ENCODE data around the gene PEX6.
"Not testable (repeated sequence)": the region's sequence is repeated elsewhere in the genome, so short reads cannot be mapped to it uniquely, and the experiment has no call there.

The PEX6 gene

DNA sequence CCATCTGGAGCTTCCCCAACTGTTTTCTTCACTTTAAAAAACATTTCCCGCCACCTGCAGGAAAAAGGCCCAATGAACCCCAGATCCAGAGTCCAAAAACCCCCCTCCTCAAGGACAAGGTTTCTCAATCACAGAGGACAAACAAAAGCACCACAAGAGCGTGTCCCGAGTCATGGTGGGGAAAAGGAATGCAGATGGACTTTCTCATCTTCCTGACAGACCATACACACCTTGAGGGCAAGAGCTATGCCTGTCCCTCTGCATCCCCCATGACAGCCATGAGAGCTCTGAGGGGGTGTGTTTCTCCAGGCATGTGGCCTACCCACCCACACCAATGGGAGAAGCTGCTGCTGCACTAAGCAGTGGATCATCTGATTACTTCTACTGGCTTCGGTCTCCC, 9.0 kb downstream of the PEX6 start:
- H3K4me3 ChIP-seq (ENCODE audit: low read length), result no peak overlapping the region
- no peak for DNase-seq (ENCODE audit: low read depth, low spot score)

DNA sequence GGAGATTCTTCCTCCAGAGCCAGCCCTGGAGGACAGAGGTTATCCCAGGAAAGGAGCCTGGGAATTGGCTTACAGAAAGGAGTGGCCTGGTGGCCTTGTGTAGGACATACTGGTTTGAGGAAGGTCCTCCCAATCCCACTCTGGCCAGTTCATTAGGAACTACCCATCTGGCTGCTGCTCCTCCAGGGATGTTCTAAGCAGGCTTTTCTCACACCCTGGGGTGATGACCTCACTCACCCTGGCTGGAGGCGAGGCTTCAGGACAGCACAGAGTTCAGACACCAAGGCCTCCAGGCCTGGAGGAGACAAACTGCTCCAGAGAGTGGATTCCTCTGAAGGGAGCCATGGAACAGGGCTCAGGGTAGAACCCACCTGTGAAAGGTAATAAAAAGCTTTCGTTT, 9.6 kb downstream of the PEX6 start:
- no peak for DNase-seq (ENCODE audit: low read depth, low spot score)

DNA sequence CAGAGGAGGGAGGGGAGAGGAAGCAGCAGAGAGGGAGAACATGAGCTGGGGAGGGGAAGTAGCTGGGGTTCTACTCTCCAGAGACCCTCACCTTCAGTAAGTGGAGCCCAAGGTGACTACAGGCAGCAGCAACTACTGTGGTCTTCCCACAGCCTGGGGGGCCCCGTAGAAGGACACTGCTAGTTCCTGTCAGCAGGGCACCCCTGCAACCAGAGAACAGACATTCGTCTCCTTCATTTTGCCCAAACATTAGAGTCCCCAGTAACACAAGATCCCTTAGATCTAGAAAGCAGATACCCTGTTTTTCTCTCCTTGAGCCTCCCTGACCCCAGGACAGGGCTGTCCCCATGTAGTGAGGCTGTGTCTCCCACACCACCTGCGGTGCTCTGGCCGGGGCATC, 10.2 kb downstream of the PEX6 start:
- H3K4me3 ChIP-seq (ENCODE audit: low read length), result no peak overlapping the region
- DNase-seq (ENCODE audit: low read depth, low spot score), result no peak

More for the DNA sequence above, 9.6 kb downstream of the PEX6 start:
- H3K4me3 ChIP-seq (ENCODE audit: low read length), result no peak overlapping the region

DNA sequence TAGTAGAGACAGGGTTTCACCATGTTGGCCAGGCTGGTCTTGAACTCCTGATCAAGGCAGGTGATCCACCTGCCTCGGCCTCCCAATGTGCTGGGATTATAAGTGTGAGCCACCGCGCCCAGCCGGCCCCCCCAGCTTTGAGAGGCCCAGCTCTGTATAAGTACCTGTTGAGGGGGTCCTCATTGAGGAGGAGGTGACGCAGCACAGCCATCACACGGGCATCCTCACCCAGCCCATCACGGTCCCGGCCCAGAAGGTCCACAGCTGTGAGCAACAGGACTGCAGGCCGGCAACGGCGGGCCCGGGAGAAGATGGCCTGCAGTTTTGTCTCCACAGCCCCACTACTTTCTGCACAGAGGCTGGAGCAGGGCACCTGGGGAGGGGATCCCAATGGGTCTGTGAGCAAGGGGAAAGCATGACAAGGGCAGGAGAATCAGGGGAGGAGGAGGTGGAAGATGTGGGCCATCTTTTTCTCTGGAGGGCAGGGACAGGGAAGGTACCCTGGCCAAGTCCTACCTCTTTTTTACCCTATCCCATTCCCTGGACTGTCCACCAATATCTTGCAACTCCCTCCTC, 10.8 kb downstream of the PEX6 start:
- no peak for DNase-seq (ENCODE audit: low read depth, low spot score)

DNA sequence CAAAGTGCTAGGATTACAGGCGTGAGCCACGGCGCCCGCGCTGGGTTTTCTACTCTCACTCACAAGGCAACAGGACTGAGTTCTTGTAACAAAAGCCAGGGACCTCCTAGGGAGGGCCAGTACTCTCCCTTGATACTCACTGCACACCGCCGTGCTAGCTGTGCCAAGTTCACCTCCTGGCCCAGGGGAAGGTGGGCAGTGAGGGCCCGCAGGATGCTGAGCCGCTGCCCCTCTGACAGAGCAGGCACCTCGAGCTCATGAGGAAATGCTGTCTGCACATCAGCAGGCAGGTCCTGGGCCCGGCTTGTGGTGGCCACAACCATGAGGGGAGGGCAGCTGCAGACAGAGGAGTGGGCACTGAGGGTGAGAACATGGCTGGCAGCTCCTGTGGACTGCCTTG, 11.8 kb downstream of the PEX6 start:
- H3K4me3 ChIP-seq (ENCODE audit: low read length), result no peak overlapping the region
- DNase-seq (ENCODE audit: low read depth, low spot score), result no peak

More for the DNA sequence above, 10.8 kb downstream of the PEX6 start:
- no peak overlapping the region for H3K4me3 ChIP-seq (ENCODE audit: low read length)

DNA sequence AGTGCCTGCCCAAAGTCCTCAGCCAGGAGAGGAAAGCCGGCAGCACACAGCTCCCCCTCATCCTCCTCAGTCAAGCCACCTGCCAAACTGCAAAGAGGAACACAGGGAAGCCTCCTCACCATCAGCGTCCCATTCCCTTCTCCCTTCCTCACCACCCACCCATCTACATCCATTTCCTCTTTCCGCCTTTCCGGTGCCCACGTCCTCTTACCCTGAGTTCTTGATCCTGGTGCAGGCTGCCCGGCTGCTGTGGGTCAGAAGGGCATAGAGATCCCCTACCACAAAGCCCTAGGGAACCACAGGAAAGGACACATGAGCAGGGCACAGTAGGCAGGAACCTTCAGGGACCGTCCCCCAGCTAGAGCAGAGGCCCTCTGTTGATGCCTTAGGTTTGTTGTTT, 12.4 kb downstream of the PEX6 start:
- no peak for DNase-seq (ENCODE audit: low read depth, low spot score)
- H3K4me3 ChIP-seq (ENCODE audit: low read length), result no peak overlapping the region

DNA sequence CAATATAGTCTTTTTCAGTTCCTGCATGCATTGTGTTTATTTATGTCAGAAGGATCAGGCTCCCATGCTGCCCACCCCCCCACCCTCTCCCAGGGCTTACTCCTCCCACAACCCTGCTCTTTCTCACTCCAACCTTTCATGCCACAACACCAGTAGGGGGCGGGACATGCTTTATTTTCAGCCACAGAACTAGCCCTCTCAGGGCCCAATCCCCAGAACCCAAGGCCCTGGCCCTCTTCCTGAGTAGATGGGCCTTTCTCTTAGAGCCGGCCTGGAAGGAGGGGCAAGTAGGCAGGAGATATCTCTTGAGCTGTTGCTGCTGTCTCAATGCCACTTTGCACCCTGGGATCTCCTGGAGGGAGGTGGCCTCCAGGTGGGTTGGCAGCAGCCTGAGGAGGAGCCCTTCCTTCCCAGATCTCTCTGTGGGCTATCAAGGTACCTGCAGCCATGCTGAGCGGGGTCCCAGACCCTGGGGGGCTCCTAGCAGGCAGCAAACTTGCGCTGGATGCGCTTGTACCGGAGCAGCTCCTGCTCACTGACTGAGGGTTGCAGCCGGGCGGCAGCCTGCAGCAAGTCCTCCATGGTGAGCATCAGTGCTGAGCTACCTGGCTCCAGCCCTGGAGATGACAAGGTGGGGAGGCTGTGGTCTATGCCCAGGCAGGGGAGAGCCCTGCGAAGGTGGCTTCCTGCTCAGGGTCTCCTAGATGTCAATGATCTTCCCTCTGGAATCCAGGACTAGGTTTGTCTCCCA, 15.0 kb downstream of the PEX6 start:
- H3K4me3 ChIP-seq (ENCODE audit: low read length), result no peak overlapping the region
- peak; percentile 48 for DNase-seq (ENCODE audit: low read depth, low spot score)

DNA sequence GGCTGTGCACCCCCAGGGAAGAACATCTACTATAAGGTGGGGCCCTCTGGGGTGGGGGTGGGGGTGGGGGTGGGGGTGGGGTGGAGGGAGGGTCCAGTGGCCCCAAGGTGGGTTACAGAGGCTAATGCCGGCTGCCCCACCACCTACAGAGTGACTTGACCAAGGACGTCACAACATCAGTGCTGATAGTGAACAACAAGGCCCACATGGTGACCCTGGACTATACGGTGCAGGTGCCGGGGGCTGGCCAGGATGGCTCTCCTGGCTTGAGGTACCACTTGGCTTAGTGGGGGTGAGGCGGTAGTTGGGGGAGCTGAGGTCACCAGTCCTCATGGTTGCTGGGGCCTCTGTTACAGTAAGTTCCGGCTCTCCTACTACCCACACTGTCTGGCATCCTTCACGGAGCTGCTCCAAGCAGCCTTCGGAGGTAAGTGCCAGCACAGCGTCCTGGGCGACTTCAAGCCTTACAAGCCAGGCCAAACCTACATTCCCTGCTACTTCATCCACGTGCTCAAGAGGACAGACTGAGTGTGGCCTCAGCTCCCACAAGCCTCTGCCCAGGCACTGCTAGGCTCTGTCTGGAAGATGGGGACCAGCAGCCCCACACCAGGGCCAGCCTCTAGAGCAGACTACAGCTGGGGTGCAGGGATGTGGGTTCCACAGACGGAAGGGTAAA, 15.7 kb downstream of the PEX6 start:
- no peak overlapping the region for H3K4me3 ChIP-seq (ENCODE audit: low read length)
- DNase-seq (ENCODE audit: low read depth, low spot score), result no peak

DNA sequence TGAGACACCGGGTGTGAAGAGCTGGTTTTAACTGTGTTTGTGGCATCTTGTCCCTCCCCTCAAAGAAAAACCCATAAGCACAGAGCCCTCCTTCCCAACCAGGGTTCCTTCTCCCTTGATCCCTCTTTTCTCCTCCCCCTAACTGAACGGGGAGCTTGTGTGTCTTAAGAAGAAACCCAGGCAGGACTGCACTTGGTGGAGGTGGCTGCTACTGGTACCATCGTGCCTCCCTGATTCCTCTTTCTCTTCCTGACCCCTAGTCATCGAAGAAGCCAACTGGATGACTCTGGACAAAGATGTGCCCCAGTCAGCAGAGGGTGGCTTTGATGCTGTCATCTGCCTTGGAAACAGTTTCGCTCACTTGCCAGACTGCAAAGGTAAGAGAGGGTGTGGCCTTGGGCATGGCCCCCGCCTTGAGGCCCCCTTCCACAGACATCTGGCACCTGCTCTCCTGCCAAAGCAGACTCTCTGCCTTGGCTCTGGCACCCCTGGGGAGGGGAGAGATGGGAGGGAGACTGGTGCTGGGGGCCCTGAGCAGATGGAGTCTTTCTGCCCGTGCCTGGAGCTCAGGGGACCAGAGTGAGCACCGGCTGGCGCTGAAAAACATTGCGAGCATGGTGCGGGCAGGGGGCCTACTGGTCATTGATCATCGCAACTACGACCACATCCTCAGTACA, 16.3 kb downstream of the PEX6 start:
- no peak overlapping the region for H3K4me3 ChIP-seq (ENCODE audit: low read length)
- DNase-seq (ENCODE audit: low read depth, low spot score), result no peak

DNA sequence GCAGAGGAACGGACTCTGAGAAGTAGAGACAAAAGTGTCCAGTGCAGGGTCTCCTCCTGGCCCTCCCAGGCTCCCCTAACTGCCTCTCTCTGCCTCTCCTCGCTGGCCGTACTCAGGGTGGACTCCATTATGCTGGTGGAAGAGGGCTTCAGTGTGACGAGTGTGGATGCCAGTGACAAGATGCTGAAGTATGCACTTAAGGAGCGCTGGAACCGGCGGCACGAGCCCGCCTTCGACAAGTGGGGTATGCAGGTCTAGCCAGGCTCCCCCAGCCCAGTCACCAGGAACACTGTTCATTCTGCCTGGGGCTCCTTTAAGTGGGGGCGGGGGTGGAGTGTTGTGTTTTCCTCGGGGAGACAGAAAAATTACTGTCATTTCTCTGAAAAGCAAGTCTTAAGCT, 16.9 kb downstream of the PEX6 start:
- no peak for DNase-seq (ENCODE audit: low read depth, low spot score)
- no peak overlapping the region for H3K4me3 ChIP-seq (ENCODE audit: low read length)

DNA sequence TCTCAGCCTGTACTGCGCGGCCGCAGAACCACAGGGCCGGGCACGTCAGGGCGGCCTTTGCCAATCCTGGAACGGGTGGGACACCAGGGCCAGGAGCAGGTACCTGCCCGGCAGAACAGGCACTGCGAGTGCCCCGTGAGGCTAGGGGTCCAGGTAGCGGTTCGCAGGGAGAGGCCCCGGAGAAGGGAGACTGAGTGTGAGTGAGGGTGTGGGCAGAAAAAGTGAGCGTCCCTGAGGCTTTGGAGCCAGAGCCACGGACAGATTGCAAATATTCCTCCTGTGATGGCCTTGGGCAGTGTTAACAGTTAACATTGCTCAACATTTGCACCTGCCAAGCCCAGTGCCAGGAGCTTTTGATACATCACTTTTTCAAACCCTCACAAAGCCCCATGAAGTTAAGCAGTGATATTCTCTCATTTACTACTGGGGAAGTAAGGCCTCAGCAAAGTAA, 17.9 kb downstream of the PEX6 start:
- H3K4me3 ChIP-seq (ENCODE audit: low read length), result no peak overlapping the region
- no peak for DNase-seq (ENCODE audit: low read depth, low spot score)

DNA sequence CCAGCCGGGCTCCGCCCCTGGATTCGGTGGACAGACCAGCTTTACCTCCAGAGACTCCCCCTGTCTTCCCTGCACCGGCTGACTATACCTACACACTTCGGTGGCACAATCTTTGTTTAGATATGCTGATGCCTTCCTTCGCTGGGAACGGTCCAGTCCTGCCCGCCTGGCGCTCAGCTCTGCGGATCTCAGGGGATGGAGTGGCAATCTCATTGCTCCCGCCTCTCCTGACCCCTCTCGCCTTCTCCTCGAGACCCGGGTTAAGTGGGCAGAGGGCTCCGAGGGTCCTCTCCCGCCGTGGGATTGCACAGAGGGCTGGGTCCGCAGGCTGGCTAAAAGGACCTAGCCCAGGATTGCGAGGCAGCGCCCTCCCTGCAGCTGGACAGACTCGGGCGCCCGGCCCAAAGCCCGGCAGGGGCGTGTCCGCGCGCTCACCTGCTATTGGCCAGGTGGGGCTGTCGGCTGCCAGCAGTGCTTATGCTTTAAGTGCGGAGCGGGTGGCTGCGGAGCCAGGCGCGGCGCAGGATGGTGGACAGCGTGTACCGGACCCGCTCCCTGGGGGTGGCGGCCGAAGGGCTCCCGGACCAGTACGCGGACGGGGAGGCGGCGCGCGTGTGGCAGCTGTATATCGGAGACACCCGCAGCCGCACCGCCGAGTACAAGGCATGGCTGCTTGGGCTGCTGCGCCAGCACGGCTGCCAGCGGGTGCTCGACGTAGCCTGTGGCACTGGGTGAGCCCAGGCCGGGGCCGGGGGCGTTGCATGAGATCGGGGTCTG, 18.6 kb downstream of the PEX6 start, which contains the start of gene GNMT:
Gene GNMT, plus strand, starts transcription at position 512 of the 777 bp plus-strand sequence. Its CDS starts 14 bp downstream, at position 526.
- H3K4me3 ChIP-seq (ENCODE audit: low read length), result no peak within 1 kb of the TSS
- DNase-seq (ENCODE audit: low read depth, low spot score), result no peak

DNA sequence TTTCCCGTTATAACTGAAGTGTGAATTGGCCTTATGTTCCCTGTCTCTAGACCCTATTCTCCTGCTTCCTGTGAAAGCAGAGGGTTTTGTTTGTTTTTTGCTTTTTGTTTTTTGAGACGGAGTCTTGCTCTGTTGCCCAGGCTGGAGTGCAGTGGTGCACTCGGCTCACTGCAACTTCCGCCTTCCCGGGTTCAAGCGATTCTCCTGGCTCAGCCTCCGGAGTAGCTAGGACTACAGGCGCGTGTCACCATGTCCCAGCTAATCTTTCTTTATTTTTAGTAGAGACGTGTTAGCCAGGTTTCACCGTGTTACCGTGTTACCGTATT, 19.1 kb downstream of the PEX6 start:
- no peak overlapping the region for H3K4me3 ChIP-seq (ENCODE audit: low read length)
- DNase-seq (ENCODE audit: low read depth, low spot score), result no peak

DNA sequence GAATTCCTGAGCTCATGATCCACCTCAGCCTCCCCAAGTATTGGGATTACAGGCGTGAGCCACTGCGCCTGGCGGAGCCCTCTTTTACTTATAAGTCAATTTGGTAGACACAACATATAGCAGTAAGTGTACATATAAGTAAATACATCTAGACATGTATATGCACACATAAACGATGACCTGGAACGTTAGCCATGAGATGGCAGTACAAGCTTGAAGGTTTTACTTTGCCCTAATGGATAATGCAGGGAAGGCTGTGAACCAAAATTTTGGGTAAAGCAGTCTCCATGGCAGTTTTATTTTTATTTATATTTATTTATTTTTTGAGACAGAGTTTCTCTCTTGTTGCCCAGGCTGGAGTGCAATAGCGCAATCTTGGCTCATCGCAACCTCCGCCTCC, 20.9 kb downstream of the PEX6 start:
- no peak overlapping the region for H3K4me3 ChIP-seq (ENCODE audit: low read length)

DNA sequence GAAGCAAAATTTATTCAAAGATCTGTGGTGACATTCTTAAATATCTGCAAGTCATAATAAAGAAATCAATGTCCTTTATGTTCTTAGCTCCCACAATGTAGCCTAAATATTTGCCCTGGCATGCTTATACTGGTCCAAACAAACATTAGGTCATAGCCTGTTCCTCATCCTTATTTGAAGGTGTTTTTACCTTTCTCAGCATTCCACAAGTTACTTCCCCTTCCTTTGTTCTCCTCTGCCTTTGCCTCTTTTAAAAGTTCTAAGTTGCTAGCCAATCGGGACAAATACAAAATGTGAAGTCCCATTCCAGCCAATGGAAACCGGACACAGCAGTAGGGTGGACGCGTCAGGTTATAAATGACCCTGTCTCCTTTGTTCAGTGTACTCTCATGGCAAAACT, 24.6 kb downstream of the PEX6 start:
- not testable (repeated sequence) for DNase-seq (ENCODE audit: low read depth, low spot score); H3K4me3 ChIP-seq (ENCODE audit: low read length)

More for the DNA sequence above, 20.9 kb downstream of the PEX6 start:
- DNase-seq (ENCODE audit: low read depth, low spot score), result no peak

DNA sequence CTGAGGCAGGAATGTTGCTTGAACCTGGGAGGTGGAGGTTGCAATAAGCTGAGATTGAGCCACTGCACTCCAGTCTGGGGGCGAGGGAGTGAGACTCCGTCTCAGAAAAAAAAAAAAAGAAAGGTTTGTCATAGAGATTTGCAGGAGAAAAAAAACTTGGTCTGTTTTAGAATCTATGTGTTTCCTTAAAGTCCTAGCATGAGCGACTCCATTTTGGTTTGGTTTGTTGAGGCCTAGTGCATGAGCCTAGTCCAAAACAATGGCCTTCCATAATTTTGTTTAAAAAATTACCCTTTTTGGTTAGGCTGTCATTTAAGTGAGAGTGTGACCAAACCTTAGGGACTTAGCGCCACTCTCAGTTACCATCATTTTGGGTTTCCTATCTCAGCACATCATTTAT, 26.6 kb downstream of the PEX6 start:
- no peak for DNase-seq (ENCODE audit: low read depth, low spot score)
- no peak overlapping the region for H3K4me3 ChIP-seq (ENCODE audit: low read length)

DNA sequence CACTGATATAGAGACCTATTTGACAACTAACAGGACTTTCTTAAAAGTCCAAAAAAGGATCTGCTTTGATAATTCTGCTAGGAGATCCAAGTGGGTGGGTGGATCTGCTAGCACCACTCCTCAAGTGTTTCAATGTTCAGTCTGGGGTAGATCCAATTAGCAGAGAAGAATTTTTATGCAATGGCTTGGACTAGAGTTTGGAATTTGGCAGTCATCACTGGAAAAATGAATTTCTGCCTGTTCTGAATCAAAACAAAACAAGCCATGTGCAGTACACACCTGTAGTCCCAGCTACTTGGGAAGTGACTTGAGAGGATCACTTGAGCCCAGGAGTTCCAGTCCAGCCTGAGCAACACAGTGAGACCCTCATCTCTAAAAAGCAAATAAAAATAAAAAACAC, 31.0 kb downstream of the PEX6 start:
- no peak for DNase-seq (ENCODE audit: low read depth, low spot score)

DNA sequence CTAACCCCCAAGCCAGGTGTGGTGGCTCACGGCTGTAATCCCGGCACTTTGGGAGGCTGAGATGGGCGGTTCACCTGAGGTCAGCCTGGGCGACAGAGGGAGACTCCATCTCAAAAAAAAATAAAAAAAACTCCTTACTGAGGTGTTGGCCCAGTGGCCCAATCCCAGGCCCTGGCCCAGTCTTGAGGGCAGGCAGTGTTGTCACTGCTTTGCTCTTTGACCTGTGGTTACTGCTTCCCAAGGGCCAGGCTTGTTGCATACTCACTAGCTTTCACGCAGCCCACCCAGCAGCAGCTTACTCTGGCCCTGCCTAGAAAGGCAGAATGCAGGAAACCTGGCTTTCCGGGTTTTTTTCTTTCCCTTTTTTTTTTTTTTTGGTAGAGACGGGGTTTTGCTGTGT, 36.5 kb downstream of the PEX6 start:
- DNase-seq (ENCODE audit: low read depth, low spot score), result no peak
- no peak overlapping the region for H3K4me3 ChIP-seq (ENCODE audit: low read length)

More for the DNA sequence above, 31.0 kb downstream of the PEX6 start:
- no peak overlapping the region for H3K4me3 ChIP-seq (ENCODE audit: low read length)

DNA sequence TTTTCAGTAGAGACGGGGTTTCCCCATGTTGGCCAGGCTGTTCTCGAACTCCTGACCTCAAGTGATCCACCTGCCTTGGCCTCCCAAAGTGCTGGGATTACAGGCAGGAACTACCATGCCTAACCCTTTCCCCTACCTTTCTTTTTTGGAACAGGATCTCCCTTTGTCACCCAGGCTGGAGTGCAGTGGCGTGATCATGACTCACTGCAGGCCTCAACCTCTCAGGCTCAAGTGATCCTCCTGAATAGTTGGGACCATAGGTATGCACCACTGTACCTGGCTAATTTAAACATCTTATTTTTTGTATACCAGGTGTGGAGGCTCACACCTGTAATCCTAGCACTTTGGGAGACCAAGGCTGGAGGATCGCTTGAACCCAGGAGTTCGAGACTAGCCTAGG, 37.6 kb downstream of the PEX6 start:
- H3K4me3 ChIP-seq (ENCODE audit: low read length); DNase-seq (ENCODE audit: low read depth, low spot score): not testable (repeated sequence)
